ENCODE measurements around the gene FSTL4.

- TF ChIP-seq, protein P1, sequence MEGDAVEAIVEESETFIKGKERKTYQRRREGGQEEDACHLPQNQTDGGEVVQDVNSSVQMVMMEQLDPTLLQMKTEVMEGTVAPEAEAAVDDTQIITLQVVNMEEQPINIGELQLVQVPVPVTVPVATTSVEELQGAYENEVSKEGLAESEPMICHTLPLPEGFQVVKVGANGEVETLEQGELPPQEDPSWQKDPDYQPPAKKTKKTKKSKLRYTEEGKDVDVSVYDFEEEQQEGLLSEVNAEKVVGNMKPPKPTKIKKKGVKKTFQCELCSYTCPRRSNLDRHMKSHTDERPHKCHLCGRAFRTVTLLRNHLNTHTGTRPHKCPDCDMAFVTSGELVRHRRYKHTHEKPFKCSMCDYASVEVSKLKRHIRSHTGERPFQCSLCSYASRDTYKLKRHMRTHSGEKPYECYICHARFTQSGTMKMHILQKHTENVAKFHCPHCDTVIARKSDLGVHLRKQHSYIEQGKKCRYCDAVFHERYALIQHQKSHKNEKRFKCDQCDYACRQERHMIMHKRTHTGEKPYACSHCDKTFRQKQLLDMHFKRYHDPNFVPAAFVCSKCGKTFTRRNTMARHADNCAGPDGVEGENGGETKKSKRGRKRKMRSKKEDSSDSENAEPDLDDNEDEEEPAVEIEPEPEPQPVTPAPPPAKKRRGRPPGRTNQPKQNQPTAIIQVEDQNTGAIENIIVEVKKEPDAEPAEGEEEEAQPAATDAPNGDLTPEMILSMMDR (IDR thresholded peaks at IDR 0.05) = no peak
- no peak for TF ChIP-seq POLR2A (IDR thresholded peaks at IDR 0.05)
Measured at GRCh38 chr5:133232011-133232410, 380.3 kb downstream of the FSTL4 start.
